Measurements from ENCODE around the gene CMSS1.
A peak's percentile ranks its signal among the peaks of the same experiment; 100 is the strongest.
"Not testable (repeated sequence)": the region's sequence is repeated elsewhere in the genome, so short reads cannot be mapped to it uniquely, and the experiment has no call there.

Gene CMSS1

DNA sequence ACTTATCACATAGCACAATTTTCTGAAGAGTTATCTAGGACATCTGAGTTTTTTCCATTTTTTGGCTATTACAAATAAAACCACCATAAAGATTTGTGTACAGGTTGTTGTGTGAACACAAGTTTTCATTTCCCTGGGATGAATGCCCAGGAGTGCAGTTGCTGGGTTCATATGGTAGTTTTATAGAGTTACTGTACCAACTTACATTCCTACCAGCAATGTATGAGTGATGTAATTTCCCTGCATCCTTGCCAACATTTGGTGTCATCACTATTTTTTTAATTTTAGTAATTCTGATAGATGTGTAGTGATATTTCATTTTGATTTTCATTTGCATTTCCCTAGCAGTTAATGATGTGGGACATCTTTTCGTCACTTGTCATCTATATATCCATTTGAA, 276.2 kb downstream of the CMSS1 start:
- no peak for DNase-seq

GRCh38 chr3:100096286-100096685, 278.6 kb downstream of the CMSS1 start:
- not testable (repeated sequence) for DNase-seq

GRCh38 chr3:100096866-100097265, 279.2 kb downstream of the CMSS1 start:
- DNase-seq = no peak

- no peak for DNase-seq
Observed at GRCh38 chr3:100097919-100098783, 280.5 kb downstream of the CMSS1 start.

GRCh38 chr3:100098784-100099070, 281.1 kb downstream of the CMSS1 start:
- DNase-seq = no peak

GRCh38 chr3:100099621-100100020, 282.0 kb downstream of the CMSS1 start:
- DNase-seq = no peak

- no peak for DNase-seq
Observed at GRCh38 chr3:100100425-100100824, 282.8 kb downstream of the CMSS1 start.

GRCh38 chr3:100102757-100103156, 285.1 kb downstream of the CMSS1 start:
- no peak for DNase-seq

GRCh38 chr3:100103558-100104441, 286.1 kb downstream of the CMSS1 start:
- DNase-seq = peak; percentile 23

GRCh38 chr3:100104442-100104798, 286.8 kb downstream of the CMSS1 start:
- no peak for DNase-seq

GRCh38 chr3:100104817-100105413, 287.3 kb downstream of the CMSS1 start:
- DNase-seq = no peak

- no peak for DNase-seq
Observed at GRCh38 chr3:100105501-100105900, 287.8 kb downstream of the CMSS1 start.

GRCh38 chr3:100106094-100106493, 288.4 kb downstream of the CMSS1 start:
- DNase-seq = no peak

DNA sequence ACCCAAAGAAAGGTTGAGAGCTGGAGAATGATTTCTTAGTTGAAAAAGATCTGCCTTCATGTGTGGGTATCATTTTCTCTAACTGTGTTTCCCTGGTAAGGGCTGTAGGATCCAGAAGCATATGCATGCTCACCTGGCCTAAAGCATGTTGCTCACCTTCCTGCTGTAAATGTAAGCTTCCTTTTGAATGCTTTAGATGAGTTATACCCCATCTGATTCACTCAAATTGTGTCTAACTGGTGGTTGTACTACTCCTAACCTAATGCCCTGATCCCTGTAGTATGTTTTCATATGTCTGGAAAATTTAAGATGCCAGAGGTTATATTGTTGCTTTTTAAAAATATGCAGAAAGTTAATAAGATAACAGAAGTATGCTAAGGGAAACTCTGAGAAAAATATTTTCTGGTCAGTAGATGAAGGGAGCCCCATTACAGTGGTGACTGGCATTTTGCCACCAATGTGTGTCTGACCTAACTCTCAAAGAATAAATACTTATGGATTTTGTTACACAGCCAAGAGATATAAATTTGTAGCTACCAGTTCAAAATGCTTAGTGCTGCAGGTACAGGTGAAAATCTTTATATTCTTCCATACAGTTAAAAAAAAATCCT, 289.0 kb downstream of the CMSS1 start:
- DNase-seq = no peak

GRCh38 chr3:100107221-100107814, 289.7 kb downstream of the CMSS1 start:
- no peak for DNase-seq

- no peak for DNase-seq
Observed at GRCh38 chr3:100108464-100109079, 290.9 kb downstream of the CMSS1 start.

- no peak for DNase-seq
Observed at GRCh38 chr3:100110162-100110561, 292.5 kb downstream of the CMSS1 start.

DNA sequence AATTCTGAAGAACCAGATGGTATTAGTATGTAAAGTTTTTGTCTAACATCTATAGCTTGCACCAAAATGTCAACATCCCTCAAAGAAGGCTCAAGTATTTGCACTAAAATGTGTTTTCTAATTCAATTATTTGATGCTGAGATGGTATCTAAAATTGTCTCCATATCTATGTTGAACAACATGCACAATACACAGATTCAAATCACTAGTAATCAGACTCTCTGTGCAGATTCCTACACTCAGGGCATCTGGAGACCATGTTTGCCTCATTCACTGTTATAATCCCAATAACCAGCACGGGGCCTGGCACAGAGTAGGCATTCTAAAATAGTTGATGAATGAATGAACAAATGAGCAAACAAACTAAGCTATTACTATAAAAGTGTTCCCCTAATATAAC, 294.1 kb downstream of the CMSS1 start:
- no peak for DNase-seq

DNA sequence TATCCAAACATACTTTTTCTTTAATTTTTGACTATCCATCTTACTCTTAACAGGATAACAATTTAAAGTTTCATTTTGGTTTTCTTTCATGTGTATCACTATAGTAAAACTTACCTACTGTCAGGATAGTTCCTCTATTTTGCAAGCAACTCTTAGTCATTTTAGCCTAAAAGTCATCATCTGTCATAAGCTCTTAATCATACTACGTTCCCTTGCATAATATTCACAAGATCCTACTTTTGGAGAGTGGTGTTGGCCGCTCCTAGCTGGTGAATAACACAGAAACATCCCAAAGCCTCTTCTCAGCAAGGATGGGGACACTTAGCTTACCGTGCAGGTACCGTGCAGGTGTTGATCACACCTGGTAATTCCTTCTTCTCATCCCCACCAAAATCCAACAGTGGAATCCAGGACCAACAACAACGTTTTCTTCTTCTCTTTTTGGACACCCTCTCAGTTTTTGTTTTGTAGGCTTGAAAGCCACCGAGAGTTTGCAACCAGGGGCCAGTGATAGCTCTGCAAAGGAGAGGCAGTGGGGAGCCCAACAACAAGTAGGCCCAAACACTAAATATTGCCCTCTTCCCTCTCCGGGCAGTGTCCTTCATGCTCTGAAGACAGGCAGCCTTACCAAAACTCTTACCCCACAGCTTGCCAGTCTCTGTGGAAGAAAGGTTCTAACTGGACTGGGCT, 296.2 kb downstream of the CMSS1 start:
- DNase-seq = no peak

GRCh38 chr3:100114413-100115030, 296.9 kb downstream of the CMSS1 start, which contains the start of gene FILIP1L:
FILIP1L (minus strand) TSS chr3:100114501.
- DNase-seq = no peak

DNA sequence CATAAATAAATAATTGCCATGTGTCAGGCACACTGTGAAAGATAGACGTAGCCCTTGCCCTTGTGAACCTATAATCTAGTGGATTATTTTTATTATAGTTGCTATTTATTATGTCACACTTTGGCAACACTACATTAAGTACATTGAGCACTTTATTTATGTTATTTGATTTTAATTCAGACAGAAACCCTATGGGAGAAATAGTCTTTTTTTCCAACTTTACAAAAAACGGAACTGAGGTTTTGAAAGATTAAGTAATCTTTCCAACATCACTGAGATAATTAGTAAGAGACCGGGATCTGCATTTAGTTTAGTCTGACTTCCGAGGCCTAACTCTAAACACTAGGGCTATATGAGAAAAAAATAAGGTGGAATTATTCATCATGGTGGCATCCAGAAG, 299.4 kb downstream of the CMSS1 start:
- no peak for DNase-seq
